IMR-90 (cell line): ENCODE measurements around the gene TMCO1. TPM values are rescaled to one million over a fixed set of nuclear protein-coding genes. Genes with fewer than 3 reads are reported as not detected.

ENCODE experiments used
- ATAC-seq: fragments of 200-7000 bp; cut with Tn5 transposase; 2 replicates; pipeline ENCODE4 v1.9.1; 2020; ENCODE audit warnings: low read depth, mild to moderate bottlenecking, moderate library complexity
- BruUV-seq: library from RNA; stranded (reverse); fragments of 400-500 nt; replicated peaks from 2 replicates; lab custom pipeline; 2021; lab: Mats Ljungman, UMichigan
- CTCF ChIA-PET: fragments of 300-600 bp; formaldehyde crosslinking; extraction: SDS; loops from one replicate; lab custom pipeline; 2021; ENCODE audit warnings: antibody characterized with exemption; lab: Yijun Ruan, JAX
- POLR2A ChIA-PET: fragments of 300-600 bp; sonication (Branson Sonifier 250); formaldehyde crosslinking; loops from one replicate; lab custom pipeline; 2022; ENCODE audit warnings: antibody characterized with exemption; ENCODE audit not compliant: unreplicated experiment; lab: Charles Lee
- DNase-seq: peaks from one replicate; pipeline ENCODE4 v3.0.0; 2013
- H2AFZ ChIP-seq: replicated peaks from 2 replicates; pipeline ENCODE3; 2013; ENCODE audit warnings: low read length, mild to moderate bottlenecking; ENCODE audit not compliant: poor library complexity
- H2AK5ac ChIP-seq: 2 replicates; pipeline ENCODE4 v1.6.1; 2013; ENCODE audit warnings: low read depth, low read length, inconsistent platforms
- H2AK9ac ChIP-seq: replicated peaks from 2 replicates; pipeline ENCODE3; 2013; ENCODE audit warnings: mild to moderate bottlenecking, low read depth, low read length, moderate library complexity; ENCODE audit not compliant: poor library complexity
- H2BK120ac ChIP-seq: 2 replicates; pipeline ENCODE4 v1.6.1; 2013; ENCODE audit warnings: low read depth, low read length, inconsistent platforms
- H2BK15ac ChIP-seq: 3 replicates; pipeline ENCODE4 v1.6.1; 2013; ENCODE audit warnings: low read depth, low read length, inconsistent platforms
- H2BK20ac ChIP-seq: 2 replicates; pipeline ENCODE4 v1.6.1; 2013; ENCODE audit warnings: low read depth, mild to moderate bottlenecking, inconsistent platforms, low read length, moderate library complexity
- H2BK5ac ChIP-seq: 2 replicates; pipeline ENCODE4 v1.6.1; 2013; ENCODE audit warnings: mild to moderate bottlenecking, low read depth, low read length, inconsistent platforms; ENCODE audit not compliant: poor library complexity, severe bottlenecking
- H3K14ac ChIP-seq: replicated peaks from 2 replicates; pipeline ENCODE4 v1.6.1; 2013; ENCODE audit warnings: low read depth, low read length, inconsistent platforms
- H3K18ac ChIP-seq: 2 replicates; pipeline ENCODE4 v1.6.1; 2013; ENCODE audit warnings: low read depth, low read length, control low read depth
- H3K23ac ChIP-seq: 2 replicates; pipeline ENCODE4 v1.6.1; 2013; ENCODE audit warnings: low read depth, low read length, inconsistent platforms
- H3K27ac ChIP-seq: 2 replicates; pipeline ENCODE4 v1.5.1; 2013; ENCODE audit warnings: mild to moderate bottlenecking, control low read depth, low read length; ENCODE audit not compliant: insufficient read depth
- H3K27me3 ChIP-seq: 2 replicates; pipeline ENCODE4 v1.6.1; 2013; ENCODE audit warnings: low read length; ENCODE audit not compliant: control insufficient read depth, insufficient read depth
- H3K36me3 ChIP-seq: 2 replicates; pipeline ENCODE4 v1.6.1; 2013; ENCODE audit warnings: low read length, mixed read lengths; ENCODE audit not compliant: control insufficient read depth, insufficient read depth
- H3K4ac ChIP-seq: 2 replicates; pipeline ENCODE4 v1.6.1; 2013; ENCODE audit warnings: low read depth, low read length, inconsistent platforms
- H3K4me1 ChIP-seq: 2 replicates; pipeline ENCODE4 v1.6.1; 2013; ENCODE audit warnings: low read length, mixed read lengths; ENCODE audit not compliant: control insufficient read depth, insufficient read depth
- H3K4me2 ChIP-seq: 2 replicates; pipeline ENCODE4 v1.6.1; 2013; ENCODE audit warnings: low read depth, mild to moderate bottlenecking, control low read depth, low read length, moderate library complexity
- H3K4me3 ChIP-seq: 2 replicates; pipeline ENCODE4 v1.5.1; 2013; ENCODE audit warnings: low read depth, mild to moderate bottlenecking, control low read depth, low read length, moderate library complexity; ENCODE audit not compliant: insufficient read depth
- H3K56ac ChIP-seq: 2 replicates; pipeline ENCODE4 v1.6.1; 2013; ENCODE audit warnings: low read length, inconsistent platforms; ENCODE audit not compliant: insufficient read depth; ENCODE audit errors: extremely low read depth
- H3K79me1 ChIP-seq, 2 experiments: 2 replicates each; pipeline ENCODE4 v1.6.1; 2013; ENCODE audit warnings: low read length in 2 of 2, inconsistent platforms in 1 of 2, low read depth in 1 of 2
- H3K9ac ChIP-seq: 2 replicates; pipeline ENCODE4 v1.6.1; 2013; ENCODE audit warnings: low read depth, low read length, control low read depth
- H3K9me1 ChIP-seq: 2 replicates; pipeline ENCODE4 v1.6.1; 2013; ENCODE audit warnings: low read length, inconsistent platforms; ENCODE audit not compliant: insufficient read depth
- H3K9me3 ChIP-seq: 2 replicates; pipeline ENCODE4 v1.6.1; 2013; ENCODE audit warnings: low read length; ENCODE audit not compliant: control insufficient read depth, insufficient read depth
- H4K20me1 ChIP-seq: 2 replicates; pipeline ENCODE4 v1.6.1; 2013; ENCODE audit warnings: low read length, inconsistent platforms; ENCODE audit not compliant: insufficient read depth
- H4K5ac ChIP-seq: 2 replicates; pipeline ENCODE4 v1.6.1; 2013; ENCODE audit warnings: mild to moderate bottlenecking, low read depth, low read length, control low read depth
- H4K8ac ChIP-seq, 2 experiments: 2 replicates each; pipeline ENCODE4 v1.6.1; 2013; ENCODE audit warnings: low read depth in 2 of 2, low read length in 2 of 2, control low read depth in 1 of 2, inconsistent platforms in 1 of 2
- H4K91ac ChIP-seq: 2 replicates; pipeline ENCODE4 v1.6.1; 2013; ENCODE audit warnings: low read depth, low read length, inconsistent platforms; ENCODE audit not compliant: insufficient read depth
- CEBPB ChIP-seq: IDR thresholded peaks from 2 replicates; pipeline ENCODE4 v1.6.1; 2012; ENCODE audit warnings: low read depth, low read length, improper control_type of control experiment
- CHD1 ChIP-seq: IDR thresholded peaks from 2 replicates; pipeline ENCODE4 v1.6.1; 2012; ENCODE audit warnings: low read depth, low read length, improper control_type of control experiment
- CTCF ChIP-seq: conservative IDR thresholded peaks from 2 replicates; pipeline ENCODE4 v1.5.1; 2012; ENCODE audit warnings: mild to moderate bottlenecking, low read depth, low read length, improper control_type of control experiment
- ELK1 ChIP-seq: fragments of 150-350 bp; IDR thresholded peaks from 2 replicates; pipeline ENCODE4 v1.6.1; 2016; ENCODE audit warnings: low read depth, mild to moderate bottlenecking, low read length, moderate library complexity, borderline replicate concordance
- FOS ChIP-seq: fragments of 150-350 bp; IDR thresholded peaks from 2 replicates; pipeline ENCODE4 v1.6.1; 2016; ENCODE audit warnings: low read depth, low read length
- MAFK ChIP-seq: IDR thresholded peaks from 2 replicates; pipeline ENCODE4 v1.6.1; 2012; ENCODE audit warnings: low read depth, low read length, improper control_type of control experiment
- MXI1 ChIP-seq: IDR thresholded peaks from 2 replicates; pipeline ENCODE4 v1.6.1; 2012; ENCODE audit warnings: low read depth, mild to moderate bottlenecking, low read length, moderate library complexity, borderline replicate concordance
- POLR2A ChIP-seq: IDR thresholded peaks from 2 replicates; pipeline ENCODE4 v1.6.1; 2012; ENCODE audit warnings: mild to moderate bottlenecking, low read depth, low read length
- RAD21 ChIP-seq: IDR thresholded peaks from 2 replicates; pipeline ENCODE4 v1.6.1; 2012; ENCODE audit warnings: low read length, improper control_type of control experiment
- RCOR1 ChIP-seq: IDR thresholded peaks from 2 replicates; pipeline ENCODE4 v1.6.1; 2012; ENCODE audit warnings: mild to moderate bottlenecking, low read length, improper control_type of control experiment; ENCODE audit not compliant: insufficient replicate concordance
- SMC3 ChIP-seq: fragments of 150-350 bp; IDR thresholded peaks from 2 replicates; pipeline ENCODE4 v1.6.1; 2016; ENCODE audit warnings: low read depth, mild to moderate bottlenecking, antibody characterized with exemption, low read length, moderate library complexity
- USF2 ChIP-seq: fragments of 150-350 bp; IDR thresholded peaks from 2 replicates; pipeline ENCODE4 v1.6.1; 2017; ENCODE audit warnings: mild to moderate bottlenecking, antibody characterized with exemption, low read length, low read depth
- WGBS, 2 experiments: methylation state at CpG; one replicate each; pipeline versions ENCODE4 v1.1.5 to v1.1.7; 2013; ENCODE audit warnings: missing lambda C conversion rate in 2 of 2; ENCODE audit not compliant: insufficient read length in 1 of 2; ENCODE audit errors: extremely low coverage in 2 of 2; 5-methylcytosine and 5-hydroxymethylcytosine counted together
- dilution Hi-C: fragments of 300-500 bp; cut with HindIII; formaldehyde crosslinking; loops from one replicate; pipeline ENCODE4 v1.14.3; 2018; ENCODE audit warnings: low sequenced_read_pairs; ENCODE audit not compliant: unreplicated experiment
- in situ Hi-C: fragments of 300-500 bp; cut with MboI; formaldehyde crosslinking; loops from 3 replicates; pipeline ENCODE4 v1.14.3; 2019; ENCODE audit warnings: low sequenced_read_pairs, inconsistent platforms, mixed read lengths
- intact Hi-C: fragments of 100-400 bp; cut with micrococcal nuclease; formaldehyde crosslinking; loops from 2 replicates; pipeline ENCODE4 v1.10.0; 2022
- polyA plus RNA-seq, 3 experiments: library from polyadenylated mRNA; depleted of rRNA; stranded (reverse); fragments of >200 nt; gene quantifications; 2 replicates each; pipeline ENCODE4 v1.2.3, GENCODE V29; 2012; ENCODE audit warnings: low replicate concordance in 1 of 3
- total RNA-seq: library from RNA; depleted of rRNA; stranded (reverse); fragments of >200 nt; gene quantifications from 2 replicates; pipeline ENCODE4 v1.2.3, GENCODE V29; 2012

TMCO1 gene
- total and polyA plus RNA-seq, 2 of the 4 experiments (the other 2 are of a cell fraction), result 86.4 to 113 TPM

- no CpG with 5 or more reads among the region's 1 CpG for WGBS, 2 experiments
- H2BK5ac ChIP-seq, result no peak overlapping the region
- no peak overlapping the region for H4K91ac ChIP-seq
- in situ Hi-C loops, result no loop called here
- no peak overlapping the region for H3K27ac ChIP-seq
- no peak overlapping the region for H3K9ac ChIP-seq
- no peak overlapping the region for H2AK5ac ChIP-seq
- no TSS peak for BruUV-seq
- DNase-seq (no peak), ATAC-seq (no peak)
- H4K20me1 ChIP-seq, result no peaks in the 10 kb centered on the region; the same call in 1 of the 2 replicates
- H3K9me3 ChIP-seq, result no peaks in the 10 kb centered on the region
- H2BK120ac ChIP-seq, result no peak overlapping the region
- no peak overlapping the region for H3K4me2 ChIP-seq
- intact Hi-C loops, result no loop called here
- H3K4me3 ChIP-seq, result no peak overlapping the region
- H3K23ac ChIP-seq, result no peak overlapping the region
- H3K4ac ChIP-seq, result no peak overlapping the region
- POLR2A ChIA-PET, result no interaction called here
- dilution Hi-C loops, result no loop called here
- H3K56ac ChIP-seq, result no peak overlapping the region
- no peak overlapping the region for H3K14ac ChIP-seq
- H3K4me1 ChIP-seq, result peaks cover 2% of the 10 kb centered on the region; the same call in 1 of the 2 replicates
- H3K79me1 ChIP-seq, result peaks cover 12 to 35% of the 10 kb centered on the region in 2 experiments
- H3K27me3 ChIP-seq, result no peaks in the 10 kb centered on the region
- H3K18ac ChIP-seq, result no peak overlapping the region
- no peak overlapping the region for H2BK20ac ChIP-seq
- no peak overlapping the region for H2AK9ac ChIP-seq
- TF ChIP-seq CEBPB (no peak), SMC3 (no peak), MXI1 (no peak), USF2 (no peak), POLR2A (no peak), CTCF (no peak), RAD21 (no peak), FOS (no peak), CHD1 (no peak), RCOR1 (no peak), MAFK (no peak), ELK1 (no peak)
- H3K36me3 ChIP-seq, result peaks cover 23% of the 10 kb centered on the region
- no peak overlapping the region for H4K8ac ChIP-seq
- H4K5ac ChIP-seq, result no peak overlapping the region
- H3K9me1 ChIP-seq, result no peaks in the 10 kb centered on the region
- CTCF ChIA-PET, result interaction anchor here (1.0 kb wide), 1 partner anchor 26 kb away, joined by 4 read pairs; no protein-coding TSS in a partner anchor
- H2AFZ ChIP-seq, result no peak overlapping the region
- no peak overlapping the region for H2BK15ac ChIP-seq
These were observed 5.9 kb downstream of the TMCO1 start for GRCh38 chr1:165762725-165763124.
